ENCODE measurements around the gene TBC1D22A. TPM values are rescaled to one million over a fixed set of nuclear protein-coding genes. Genes with fewer than 3 reads are reported as not detected.
A peak's percentile ranks its signal among the peaks of the same experiment; 100 is the strongest.

The TBC1D22A gene
- polyA plus RNA-seq, 1 experiment = 24.2 TPM

DNA sequence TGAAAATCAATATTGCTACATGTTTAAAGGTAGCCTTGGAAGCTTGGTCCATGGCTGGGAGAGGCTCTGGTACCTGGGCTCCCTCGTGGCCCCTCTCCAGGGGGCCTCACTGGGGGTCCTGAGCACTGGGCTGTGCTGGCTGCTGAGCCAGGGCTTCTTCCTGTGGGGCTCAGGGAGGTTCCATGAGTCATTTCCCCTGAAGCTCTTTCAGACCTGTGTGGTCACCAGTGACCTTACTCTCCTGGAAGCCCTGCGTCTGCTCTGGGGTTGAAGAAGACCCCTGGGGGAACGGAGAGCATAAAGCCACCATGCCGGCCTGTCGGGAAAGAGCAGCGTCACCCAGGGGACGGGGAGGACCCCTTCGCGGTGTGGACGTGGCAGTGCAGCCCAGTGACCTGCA is 389.0 kb downstream of the TBC1D22A start:
- TF ChIP-seq, protein P1, sequence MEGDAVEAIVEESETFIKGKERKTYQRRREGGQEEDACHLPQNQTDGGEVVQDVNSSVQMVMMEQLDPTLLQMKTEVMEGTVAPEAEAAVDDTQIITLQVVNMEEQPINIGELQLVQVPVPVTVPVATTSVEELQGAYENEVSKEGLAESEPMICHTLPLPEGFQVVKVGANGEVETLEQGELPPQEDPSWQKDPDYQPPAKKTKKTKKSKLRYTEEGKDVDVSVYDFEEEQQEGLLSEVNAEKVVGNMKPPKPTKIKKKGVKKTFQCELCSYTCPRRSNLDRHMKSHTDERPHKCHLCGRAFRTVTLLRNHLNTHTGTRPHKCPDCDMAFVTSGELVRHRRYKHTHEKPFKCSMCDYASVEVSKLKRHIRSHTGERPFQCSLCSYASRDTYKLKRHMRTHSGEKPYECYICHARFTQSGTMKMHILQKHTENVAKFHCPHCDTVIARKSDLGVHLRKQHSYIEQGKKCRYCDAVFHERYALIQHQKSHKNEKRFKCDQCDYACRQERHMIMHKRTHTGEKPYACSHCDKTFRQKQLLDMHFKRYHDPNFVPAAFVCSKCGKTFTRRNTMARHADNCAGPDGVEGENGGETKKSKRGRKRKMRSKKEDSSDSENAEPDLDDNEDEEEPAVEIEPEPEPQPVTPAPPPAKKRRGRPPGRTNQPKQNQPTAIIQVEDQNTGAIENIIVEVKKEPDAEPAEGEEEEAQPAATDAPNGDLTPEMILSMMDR (IDR thresholded peaks at IDR 0.05; ENCODE audit: insufficient read depth, low read depth, low read length) = no peak
- CTCF ChIA-PET = no interaction called here
- POLR2A ChIA-PET = no interaction called here
- Histone ChIP-seq H3K27me3 (ENCODE audit: control insufficient read depth, insufficient read depth, low read length) (no peaks in the 10 kb centered on the region), H3K36me3 (ENCODE audit: control insufficient read depth, insufficient read depth, low read length) (no peaks in the 10 kb centered on the region), H3K4me3 (ENCODE audit: low read depth, low read length) (no peak overlapping the region)
- DNase-seq (ENCODE audit: low read depth) = no peak

- Histone ChIP-seq H3K27me3 (ENCODE audit: control insufficient read depth, insufficient read depth, low read length) (no peaks in the 10 kb centered on the region), H3K4me3 (ENCODE audit: low read depth, low read length) (no peak overlapping the region), H3K36me3 (ENCODE audit: control insufficient read depth, insufficient read depth, low read length) (no peaks in the 10 kb centered on the region)
- DNase-seq (ENCODE audit: low read depth) = no peak
- TF ChIP-seq, protein P1 (IDR thresholded peaks at IDR 0.05; ENCODE audit: insufficient read depth, low read depth, low read length) = no peak
- CTCF ChIA-PET = no interaction called here
- POLR2A ChIA-PET = no interaction called here
These were observed 389.8 kb downstream of the TBC1D22A start for GRCh38 chr22:47152236-47152635.

- TF ChIP-seq, protein P1 (IDR thresholded peaks at IDR 0.05; ENCODE audit: insufficient read depth, low read depth, low read length) = no peak
These were observed 390.5 kb downstream of the TBC1D22A start for GRCh38 chr22:47152938-47153337.

GRCh38 chr22:47153854-47154525 is 391.5 kb downstream of the TBC1D22A start:
- DNase-seq (ENCODE audit: low read depth) = no peak
- ChIA-PET CTCF (no interaction called here), POLR2A (no interaction called here)
- Histone ChIP-seq H3K27me3 (ENCODE audit: control insufficient read depth, insufficient read depth, low read length) (no peaks in the 10 kb centered on the region), H3K36me3 (ENCODE audit: control insufficient read depth, insufficient read depth, low read length) (peaks cover 2% of the 10 kb centered on the region; the same call in 1 of the 2 replicates), H3K4me3 (ENCODE audit: low read depth, low read length) (no peak overlapping the region)
- TF ChIP-seq, protein P1 (IDR thresholded peaks at IDR 0.05; ENCODE audit: insufficient read depth, low read depth, low read length) = no peak

More at GRCh38 chr22:47152938-47153337, 390.5 kb downstream of the TBC1D22A start:
- Histone ChIP-seq H3K27me3 (ENCODE audit: control insufficient read depth, insufficient read depth, low read length) (no peaks in the 10 kb centered on the region), H3K4me3 (ENCODE audit: low read depth, low read length) (no peak overlapping the region), H3K36me3 (ENCODE audit: control insufficient read depth, insufficient read depth, low read length) (no peaks in the 10 kb centered on the region)
- POLR2A ChIA-PET = no interaction called here
- DNase-seq (ENCODE audit: low read depth) = no peak
- CTCF ChIA-PET = no interaction called here

- ChIA-PET CTCF (no interaction called here), POLR2A (no interaction called here)
- TF ChIP-seq, protein P1 (IDR thresholded peaks at IDR 0.05; ENCODE audit: insufficient read depth, low read depth, low read length) = peak; percentile 20
- H3K27me3 ChIP-seq (ENCODE audit: control insufficient read depth, insufficient read depth, low read length) = no peaks in the 10 kb centered on the region
- peaks cover 2% of the 10 kb centered on the region; the same call in 1 of the 2 replicates for H3K36me3 ChIP-seq (ENCODE audit: control insufficient read depth, insufficient read depth, low read length)
- DNase-seq (ENCODE audit: low read depth) = no peak
- no peak overlapping the region; the same call in 1 of the 2 replicates for H3K4me3 ChIP-seq (ENCODE audit: low read depth, low read length)
These were observed 392.2 kb downstream of the TBC1D22A start for GRCh38 chr22:47154621-47155081.
